Natural killer cell (primary cell): Measurements from ENCODE around the gene SYNE2. TPM values are rescaled to one million over a fixed set of nuclear protein-coding genes. Genes with fewer than 3 reads are reported as not detected.

Source experiments
- ATAC-seq, 3 donors: fragments of 150-1000 bp in 2 of 3; fragments of 200-7000 bp in 1 of 3; cut with Tn5 transposase; 1 replicate in 1 of 3; 2 replicates in 2 of 3; pipeline ENCODE4 v1.10.0; 2021; ENCODE audit warnings: mild to moderate bottlenecking in 2 of 3, moderate library complexity in 2 of 3
- DNase-seq, 2 donors: peaks; one replicate each; pipeline versions ENCODE4 v3.0.0 to v3.0.0-alpha.2; 2013 to 2021; ENCODE audit warnings: mixed read lengths in 1 of 2
- H3K27ac ChIP-seq: one replicate; pipeline ENCODE4 v1.5.1; 2013; ENCODE audit warnings: mild to moderate bottlenecking, low read length
- H3K27me3 ChIP-seq: one replicate; pipeline ENCODE4 v1.6.1; 2013; ENCODE audit warnings: low read length; ENCODE audit not compliant: control insufficient read depth, insufficient read depth
- H3K36me3 ChIP-seq: one replicate; pipeline ENCODE4 v1.6.1; 2013; ENCODE audit warnings: low read length; ENCODE audit not compliant: control insufficient read depth, insufficient read depth
- H3K4me1 ChIP-seq: one replicate; pipeline ENCODE4 v1.6.1; 2013; ENCODE audit warnings: low read length; ENCODE audit not compliant: control insufficient read depth, insufficient read depth
- H3K4me3 ChIP-seq: one replicate; pipeline ENCODE4 v1.5.1; 2013; ENCODE audit warnings: low read length
- H3K9me3 ChIP-seq: one replicate; pipeline ENCODE4 v1.6.1; 2013; ENCODE audit warnings: low read length; ENCODE audit not compliant: control insufficient read depth, insufficient read depth
- H3K27ac Mint-ChIP-seq, 2 donors: one replicate each; pipeline ENCODE4 v1.8.0; 2022; ENCODE audit warnings: mild to moderate bottlenecking in 2 of 2, mixed read lengths in 2 of 2, moderate library complexity in 1 of 2
- H3K27me3 Mint-ChIP-seq, 2 donors: one replicate each; pipeline ENCODE4 v1.8.0; 2022; ENCODE audit warnings: low read depth in 2 of 2, mixed read lengths in 2 of 2
- H3K36me3 Mint-ChIP-seq: one replicate; pipeline ENCODE4 v1.8.0; 2022; ENCODE audit warnings: mixed read lengths
- H3K4me1 Mint-ChIP-seq, 2 donors: one replicate each; pipeline ENCODE4 v1.8.0; 2022; ENCODE audit warnings: mixed read lengths in 2 of 2
- H3K4me3 Mint-ChIP-seq: one replicate; pipeline ENCODE4 v1.8.0; 2022; ENCODE audit warnings: mild to moderate bottlenecking, moderate library complexity, mixed read lengths
- H3K9me3 Mint-ChIP-seq, 2 donors: one replicate each; pipeline ENCODE4 v1.8.0; 2022; ENCODE audit warnings: mixed read lengths in 2 of 2
- CTCF ChIP-seq: fragments of 200-600 bp; IDR thresholded peaks from one replicate; pipeline ENCODE4 v1.8.0; 2022; ENCODE audit warnings: antibody characterized with exemption
- WGBS: methylation state at CpG from one replicate; pipeline ENCODE4 v1.1.7; 2013; ENCODE audit warnings: missing lambda C conversion rate; ENCODE audit not compliant: insufficient coverage; 5-methylcytosine and 5-hydroxymethylcytosine counted together
- intact Hi-C: fragments of 100-400 bp; cut with micrococcal nuclease; formaldehyde crosslinking; loops from one replicate; pipeline ENCODE4 v1.14.2; 2022
- total RNA-seq, 4 donors: library from RNA; stranded (reverse); fragments of 120-200 nt in 1 of 4; gene quantifications; one replicate each; pipeline versions ENCODE4 v1.2.3 to v1.2.4, GENCODE V29; 2013 to 2022

The SYNE2 gene
- total RNA-seq, 3 donors from 2014 or later (not counting 1 experiment from before 2014, with no cell fraction given): 325 to 434 (median 373) TPM

DNA sequence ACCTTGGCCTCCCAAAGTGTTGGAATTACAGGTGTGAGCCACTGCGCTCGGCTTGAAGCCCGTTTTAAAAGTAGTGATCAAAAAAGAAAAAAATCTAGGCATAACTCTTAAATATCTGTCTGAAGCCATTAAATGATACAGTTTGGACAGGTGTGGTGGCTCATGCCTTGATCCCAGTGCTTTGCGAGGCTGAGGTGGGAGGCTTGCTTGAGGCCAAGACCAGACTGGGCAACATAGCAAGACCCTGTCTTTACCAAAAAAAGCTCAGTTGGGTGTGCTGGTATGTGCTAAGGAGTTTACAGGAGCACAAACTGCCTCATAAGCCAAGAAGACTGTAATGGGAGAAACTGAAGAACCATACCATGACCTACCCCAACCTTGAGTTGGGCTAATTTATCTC lies 26.0 kb downstream of the SYNE2 start:
- Mint-ChIP-seq H3K27me3 (no peaks in the 10 kb centered on the region), H3K9me3 (no peaks in the 10 kb centered on the region), H3K4me1 (peaks cover 55 to 76% of the 10 kb centered on the region in 2 donors), H3K36me3 (no peaks in the 10 kb centered on the region), H3K4me3 (no peak overlapping the region), H3K27ac (peak overlapping the region; percentile 14 to 57)
- TF ChIP-seq CTCF: no peak
- Histone ChIP-seq H3K27me3 (no peaks in the 10 kb centered on the region), H3K36me3 (peaks cover 4% of the 10 kb centered on the region), H3K4me3 (no peak overlapping the region), H3K27ac (no peak overlapping the region), H3K4me1 (peaks cover 17% of the 10 kb centered on the region), H3K9me3 (no peaks in the 10 kb centered on the region)
- DNase-seq: no peak
- 100% methylated on average over 4 of the region's 4 CpGs for WGBS
- intact Hi-C loops: no loop called here
- ATAC-seq: no peak

GRCh38 chr14:63881926-63882325 lies 29.1 kb downstream of the SYNE2 start:
- Mint-ChIP-seq H3K36me3 (no peaks in the 10 kb centered on the region), H3K27me3 (no peaks in the 10 kb centered on the region), H3K9me3 (no peaks in the 10 kb centered on the region), H3K27ac (peak overlapping the region in 1 of 2 donors; percentile 80), H3K4me1 (peaks cover 56 to 74% of the 10 kb centered on the region in 2 donors), H3K4me3 (no peak overlapping the region)
- Histone ChIP-seq H3K27me3 (no peaks in the 10 kb centered on the region), H3K36me3 (peaks cover 2% of the 10 kb centered on the region), H3K9me3 (no peaks in the 10 kb centered on the region), H3K27ac (no peak overlapping the region), H3K4me3 (no peak overlapping the region), H3K4me1 (peaks cover 9% of the 10 kb centered on the region)
- no peak for DNase-seq
- 16% methylated on average over 4 of the region's 5 CpGs for WGBS
- no peak for ATAC-seq
- no peak for TF ChIP-seq CTCF
- intact Hi-C loops: no loop called here

DNA sequence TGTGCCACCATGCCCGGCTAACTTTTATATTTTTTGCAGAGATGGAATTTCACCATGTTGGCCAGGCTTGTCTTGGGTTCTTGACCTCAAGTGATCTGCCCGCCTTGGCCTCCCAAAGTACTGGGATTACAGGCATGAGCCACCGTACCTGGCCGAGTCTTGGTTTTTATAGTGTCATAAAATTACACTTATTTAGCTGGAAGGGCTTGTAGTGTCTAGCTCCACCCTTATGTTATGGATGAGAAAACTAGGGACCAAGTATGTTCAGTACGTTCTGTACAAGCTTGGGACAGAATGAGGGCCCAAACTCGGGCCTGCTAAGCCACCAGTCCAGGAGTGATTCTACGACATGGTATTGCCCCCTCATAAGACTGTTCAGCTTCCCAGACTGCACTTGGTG lies 35.1 kb downstream of the SYNE2 start:
- H3K27me3 Mint-ChIP-seq: no peaks in the 10 kb centered on the region
- no peaks in the 10 kb centered on the region for H3K27me3 ChIP-seq
- peaks cover 59 to 66% of the 10 kb centered on the region in 2 donors for H3K4me1 Mint-ChIP-seq
- H3K36me3 Mint-ChIP-seq: no peaks in the 10 kb centered on the region
- no peak overlapping the region for H3K4me3 Mint-ChIP-seq
- H3K9me3 Mint-ChIP-seq: no peaks in the 10 kb centered on the region
- intact Hi-C loops: no loop called here
- no peak overlapping the region for H3K4me3 ChIP-seq
- TF ChIP-seq CTCF: no peak
- WGBS: 98% methylated on average over 7 of the region's 7 CpGs
- no peak for DNase-seq
- H3K27ac ChIP-seq: no peak overlapping the region
- peak overlapping the region in 1 of 2 donors; percentile 41 for H3K27ac Mint-ChIP-seq
- no peak for ATAC-seq
- H3K9me3 ChIP-seq: no peaks in the 10 kb centered on the region
- H3K4me1 ChIP-seq: no peaks in the 10 kb centered on the region
- H3K36me3 ChIP-seq: peaks cover 2% of the 10 kb centered on the region

DNA sequence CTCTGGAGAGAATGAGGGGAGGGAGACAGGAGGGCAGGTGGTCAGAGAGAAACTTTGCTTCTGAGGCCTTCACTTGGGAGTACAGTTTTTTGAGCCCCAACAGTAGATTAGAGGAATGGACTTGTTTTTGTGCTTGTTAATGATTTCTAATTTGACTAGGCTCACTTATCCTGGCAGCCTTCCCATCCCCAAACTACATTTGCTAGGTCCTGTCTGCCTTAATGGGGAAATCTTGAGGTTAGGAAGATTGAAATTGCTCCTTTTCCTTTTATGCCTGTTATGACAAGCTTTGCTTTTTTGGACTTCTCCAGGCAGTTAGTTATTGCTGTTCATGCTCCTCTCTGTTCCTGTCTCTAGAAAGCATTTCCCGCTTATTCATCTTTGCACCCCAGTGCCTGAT lies 37.7 kb downstream of the SYNE2 start:
- H3K4me3 ChIP-seq: no peak overlapping the region
- no peaks in the 10 kb centered on the region for H3K9me3 ChIP-seq
- Mint-ChIP-seq H3K9me3 (no peaks in the 10 kb centered on the region), H3K4me3 (no peak overlapping the region), H3K27me3 (no peaks in the 10 kb centered on the region), H3K4me1 (peaks cover 49 to 53% of the 10 kb centered on the region in 2 donors), H3K36me3 (no peaks in the 10 kb centered on the region), H3K27ac (peak overlapping the region; percentile 49 to 67)
- intact Hi-C loops: no loop called here
- TF ChIP-seq CTCF: no peak
- H3K36me3 ChIP-seq: no peaks in the 10 kb centered on the region
- no peaks in the 10 kb centered on the region for H3K27me3 ChIP-seq
- 100% methylated on average over 1 of the region's 1 CpG for WGBS
- H3K4me1 ChIP-seq: no peaks in the 10 kb centered on the region
- DNase-seq: no peak
- no peak for ATAC-seq
- no peak overlapping the region for H3K27ac ChIP-seq
